GM06990 (cell line): ENCODE data around the gene DNAH1.

ENCODE experiments used
- DNase-seq: peaks from one replicate; pipeline ENCODE4 v3.0.0-alpha.2; 2011; ENCODE audit not compliant: insufficient read length; ENCODE audit errors: extremely low read depth
- H3K27me3 ChIP-seq: replicated peaks from 2 replicates; pipeline ENCODE4 v1.6.0; 2011; ENCODE audit warnings: low read length; ENCODE audit not compliant: control insufficient read depth, insufficient read depth
- H3K36me3 ChIP-seq: 2 replicates; pipeline ENCODE4 v1.5.1; 2011; ENCODE audit warnings: low read length; ENCODE audit not compliant: control insufficient read depth, insufficient read depth
- H3K4me3 ChIP-seq: replicated peaks from 2 replicates; pipeline ENCODE4 v1.5.1; 2011; ENCODE audit warnings: low read depth, mild to moderate bottlenecking, control low read depth, low read length
- CTCF ChIP-seq: IDR thresholded peaks from 2 replicates; pipeline ENCODE4 v1.5.1; 2011; ENCODE audit warnings: low read length, control low read depth, mild to moderate bottlenecking, inconsistent platforms; ENCODE audit not compliant: insufficient read depth, poor library complexity, severe bottlenecking

Gene DNAH1

GRCh38 chr3:52383446-52383845 is 67.3 kb downstream of the DNAH1 start:
- H3K27me3 ChIP-seq: no peaks in the 10 kb centered on the region
- H3K4me3 ChIP-seq: no peak overlapping the region
- TF ChIP-seq CTCF: no peak
- no peak for DNase-seq
- no peaks in the 10 kb centered on the region for H3K36me3 ChIP-seq

- H3K4me3 ChIP-seq: no peak overlapping the region
- H3K27me3 ChIP-seq: no peaks in the 10 kb centered on the region
- no peaks in the 10 kb centered on the region; the same call in 1 of the 2 replicates for H3K36me3 ChIP-seq
- no peak for DNase-seq
- TF ChIP-seq CTCF: no peak
Measured at GRCh38 chr3:52384019-52384761, 68.1 kb downstream of the DNAH1 start.

- TF ChIP-seq CTCF: peak; percentile 74
- Histone ChIP-seq H3K27me3 (no peaks in the 10 kb centered on the region), H3K36me3 (no peaks in the 10 kb centered on the region; the same call in 1 of the 2 replicates), H3K4me3 (no peak overlapping the region)
- DNase-seq: no peak
Measured at GRCh38 chr3:52385157-52385556, 69.0 kb downstream of the DNAH1 start.

GRCh38 chr3:52387481-52387880 is 71.4 kb downstream of the DNAH1 start:
- Histone ChIP-seq H3K4me3 (no peak overlapping the region), H3K27me3 (no peaks in the 10 kb centered on the region), H3K36me3 (peaks cover 2% of the 10 kb centered on the region)
- no peak for TF ChIP-seq CTCF
- no peak for DNase-seq

GRCh38 chr3:52388348-52388821 is 72.3 kb downstream of the DNAH1 start:
- Histone ChIP-seq H3K4me3 (no peak overlapping the region), H3K27me3 (no peaks in the 10 kb centered on the region), H3K36me3 (peaks cover 2% of the 10 kb centered on the region)
- no peak for TF ChIP-seq CTCF
- DNase-seq: no peak
